Breast epithelium (tissue), 3 donors: ENCODE measurements around the gene ZNF516.

Source experiments
- CTCF ChIP-seq, 3 donors: fragments of 450-650 bp; IDR thresholded peaks; one replicate each; pipeline ENCODE4 v1.5.1; 2016 to 2017; ENCODE audit warnings: antibody characterized with exemption in 3 of 3, mild to moderate bottlenecking in 3 of 3, moderate library complexity in 3 of 3
- POLR2AphosphoS5 ChIP-seq, 3 donors: sonication (generic); formaldehyde crosslinking; IDR thresholded peaks; one replicate each; pipeline ENCODE4 v1.6.1; 2017; ENCODE audit warnings: antibody characterized with exemption in 3 of 3

DNA sequence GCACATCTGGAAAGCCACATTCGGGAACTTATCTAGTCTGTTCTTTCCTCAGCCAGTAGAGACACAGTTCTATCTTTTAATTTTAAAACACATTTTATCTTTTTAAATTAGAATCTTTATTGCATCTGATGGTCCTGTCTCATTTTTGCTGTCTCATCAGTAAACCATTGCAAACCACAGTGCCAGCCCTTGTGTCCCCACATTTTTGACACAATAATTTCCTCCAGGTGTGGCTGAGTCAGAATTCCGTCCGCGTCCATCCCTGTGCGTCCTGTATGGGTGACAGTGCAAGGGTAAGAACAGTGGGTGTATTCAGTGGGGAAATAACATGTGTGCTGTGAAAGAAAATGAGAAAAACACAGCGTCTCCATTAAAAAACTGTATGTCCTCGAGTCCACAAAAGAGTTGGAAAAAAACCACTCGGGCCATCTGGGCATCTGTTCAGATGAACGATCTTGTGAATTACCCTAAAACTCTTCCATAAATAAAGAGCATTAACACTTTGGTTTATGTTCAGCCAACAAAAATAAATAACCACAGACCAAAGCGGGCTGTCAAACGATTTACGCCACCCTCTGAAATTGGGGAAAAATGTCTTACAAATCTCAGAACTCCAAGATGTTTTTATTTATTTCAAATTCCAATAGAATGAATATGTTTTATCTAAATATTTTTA lies 137.3 kb downstream of the ZNF516 start:
- TF ChIP-seq CTCF (IDR thresholded peaks at IDR 0.05): no peak
- TF ChIP-seq POLR2AphosphoS5 (IDR thresholded peaks at IDR 0.05): no peak
